ENCODE data around the gene MAML2.

MAML2 gene

DNA sequence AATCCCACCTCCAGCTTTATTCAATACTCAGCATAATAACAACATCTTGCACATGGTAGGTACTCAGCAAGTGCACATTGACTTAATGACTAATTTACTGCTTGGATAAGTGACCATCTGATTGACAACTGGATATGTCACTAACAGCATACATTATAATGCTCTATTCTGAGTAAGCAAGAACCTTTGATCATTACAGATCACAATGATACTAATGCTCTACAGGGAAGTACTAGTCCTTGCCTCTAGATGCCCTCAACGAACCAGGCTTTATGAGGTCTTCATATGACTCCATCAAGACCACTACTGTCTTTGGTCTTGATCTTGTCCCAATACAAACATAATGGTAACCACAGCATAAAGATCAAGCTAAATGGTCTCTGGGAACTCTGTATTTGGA is 251.5 kb downstream of the MAML2 start:
- DNase-seq = no peak

DNA sequence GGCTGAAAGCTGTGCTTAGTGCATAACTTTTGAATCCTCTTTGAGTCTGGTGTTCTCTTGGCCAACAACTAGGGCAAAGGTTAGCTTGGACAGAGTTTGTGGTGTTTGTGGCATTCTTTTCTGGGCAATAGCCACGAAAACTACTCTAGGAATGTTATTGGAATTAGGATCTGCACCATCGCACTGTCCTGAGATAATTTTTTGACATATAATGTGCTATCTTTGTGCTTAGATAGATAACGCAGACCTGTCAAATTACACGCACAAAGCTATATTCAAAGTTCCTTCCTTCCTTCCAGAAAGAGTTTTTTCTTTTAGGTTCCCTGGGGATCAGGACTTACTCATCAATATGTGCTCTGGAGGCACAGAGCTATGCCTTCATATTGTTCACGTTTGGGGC is 252.3 kb downstream of the MAML2 start:
- no peak for DNase-seq

DNA sequence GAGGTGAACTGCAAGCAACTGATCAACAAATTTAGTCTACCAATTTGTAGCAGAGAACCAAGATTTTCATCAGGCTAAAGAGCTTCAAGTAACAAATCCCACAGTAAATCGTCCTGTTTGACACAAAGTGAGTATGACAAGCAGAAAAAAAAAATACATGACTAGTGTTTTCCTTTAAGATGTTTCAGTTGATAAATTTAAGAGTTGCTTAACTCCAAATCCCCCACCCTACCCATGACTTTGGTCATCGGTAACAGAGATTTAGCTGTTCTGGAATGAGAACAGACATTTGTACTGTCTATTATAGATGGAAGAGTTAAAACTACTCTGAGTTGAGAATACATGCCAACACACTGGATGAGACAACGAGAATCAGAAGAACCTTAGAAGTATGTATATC is 254.1 kb downstream of the MAML2 start:
- DNase-seq = no peak

DNA sequence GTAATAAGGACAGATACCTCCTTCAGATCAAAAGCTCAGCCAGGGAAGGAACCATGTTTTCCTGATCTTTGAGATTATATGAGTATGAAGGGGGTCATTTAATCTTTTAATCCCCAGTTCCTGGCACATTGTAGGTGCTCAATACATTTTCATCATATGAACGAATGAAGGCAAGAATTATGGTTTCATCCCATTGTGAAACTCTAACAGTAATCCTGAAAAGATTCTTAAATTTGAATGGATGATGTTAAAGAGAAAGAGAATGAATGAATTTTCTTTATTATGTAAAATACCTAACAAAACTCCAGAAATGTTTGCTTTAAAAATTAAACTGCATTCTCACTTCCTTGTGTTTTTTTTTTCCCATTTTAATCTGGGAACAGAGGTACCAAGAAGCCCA is 256.9 kb downstream of the MAML2 start:
- no peak for DNase-seq

DNA sequence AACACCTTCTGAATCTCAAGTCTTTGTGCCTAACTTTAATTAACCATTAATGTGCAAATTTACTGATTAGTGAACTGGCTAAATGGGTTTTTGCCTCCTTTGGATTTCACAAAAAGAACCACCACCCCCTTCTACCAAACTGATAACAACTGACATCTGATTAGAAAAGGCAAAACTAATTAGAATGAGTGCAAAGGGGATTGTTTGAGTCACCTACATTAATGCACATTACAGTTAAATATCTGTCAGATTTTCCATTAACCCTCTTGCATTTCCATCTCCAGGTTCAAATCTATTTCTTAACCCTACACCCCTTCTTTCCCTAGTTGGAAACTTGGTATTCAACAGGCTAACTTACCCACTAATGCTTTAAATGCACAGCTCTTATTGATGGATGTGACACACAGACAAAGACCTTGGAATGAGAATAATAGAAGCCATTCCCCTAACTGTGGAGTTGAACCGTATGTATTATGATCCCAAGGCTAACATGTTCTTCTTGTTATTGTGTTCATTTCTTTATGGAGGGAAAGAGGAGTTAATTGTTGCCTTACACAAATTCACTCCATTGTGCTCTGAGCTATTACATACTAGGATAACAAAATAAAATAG is 257.6 kb downstream of the MAML2 start:
- no peak for DNase-seq

DNA sequence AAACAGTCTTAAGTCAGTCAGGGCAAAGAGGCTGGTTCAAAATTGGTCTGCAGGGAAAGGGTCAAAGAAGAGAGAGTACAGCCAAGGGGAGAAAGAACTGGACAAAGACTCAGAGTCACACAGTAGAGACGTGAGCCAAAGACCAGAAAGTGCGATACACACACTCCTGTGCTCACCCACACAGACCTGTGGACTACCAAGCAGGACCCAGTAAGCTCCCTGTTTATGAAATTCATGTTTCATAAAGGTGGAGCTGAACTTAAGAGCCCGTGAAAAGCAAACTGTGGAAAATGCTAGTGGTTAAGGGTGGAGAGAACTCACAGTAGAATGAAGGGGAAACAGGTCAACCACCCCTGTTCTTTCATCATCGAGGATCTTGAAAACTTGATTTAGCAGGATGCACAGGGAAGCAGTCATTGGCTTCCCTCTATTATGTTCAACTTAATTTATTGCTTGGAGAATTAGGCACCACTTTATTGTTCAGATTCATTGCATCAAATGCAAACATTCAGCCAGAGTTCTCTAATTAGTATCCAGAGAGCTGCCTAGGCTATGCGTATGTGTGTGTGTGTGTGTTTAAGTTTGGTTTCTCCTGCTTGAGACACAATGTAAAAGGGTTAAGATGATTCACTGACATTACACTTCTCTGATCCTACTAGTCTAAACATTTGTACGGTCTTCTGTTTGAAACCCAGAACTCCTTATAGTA is 258.2 kb downstream of the MAML2 start:
- no peak for DNase-seq

DNA sequence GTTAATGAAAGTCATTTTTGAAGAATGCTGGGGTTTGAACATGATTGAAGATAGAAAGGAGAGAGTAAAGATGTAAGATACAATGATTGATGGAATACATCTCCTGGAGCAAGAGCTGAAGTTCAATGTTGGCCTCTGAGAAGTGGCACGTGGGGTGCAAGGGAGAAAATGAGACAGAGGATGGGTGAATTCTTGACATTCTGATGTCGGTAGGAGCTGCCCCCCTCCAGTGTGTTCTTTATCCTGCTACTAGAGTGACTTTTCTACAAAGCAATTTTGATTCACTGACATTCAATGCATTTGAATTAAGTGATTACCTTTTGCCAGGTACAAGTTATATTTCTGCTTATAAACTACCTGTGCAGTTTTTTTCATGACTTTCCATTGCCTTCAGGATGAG is 260.1 kb downstream of the MAML2 start:
- DNase-seq = no peak

DNA sequence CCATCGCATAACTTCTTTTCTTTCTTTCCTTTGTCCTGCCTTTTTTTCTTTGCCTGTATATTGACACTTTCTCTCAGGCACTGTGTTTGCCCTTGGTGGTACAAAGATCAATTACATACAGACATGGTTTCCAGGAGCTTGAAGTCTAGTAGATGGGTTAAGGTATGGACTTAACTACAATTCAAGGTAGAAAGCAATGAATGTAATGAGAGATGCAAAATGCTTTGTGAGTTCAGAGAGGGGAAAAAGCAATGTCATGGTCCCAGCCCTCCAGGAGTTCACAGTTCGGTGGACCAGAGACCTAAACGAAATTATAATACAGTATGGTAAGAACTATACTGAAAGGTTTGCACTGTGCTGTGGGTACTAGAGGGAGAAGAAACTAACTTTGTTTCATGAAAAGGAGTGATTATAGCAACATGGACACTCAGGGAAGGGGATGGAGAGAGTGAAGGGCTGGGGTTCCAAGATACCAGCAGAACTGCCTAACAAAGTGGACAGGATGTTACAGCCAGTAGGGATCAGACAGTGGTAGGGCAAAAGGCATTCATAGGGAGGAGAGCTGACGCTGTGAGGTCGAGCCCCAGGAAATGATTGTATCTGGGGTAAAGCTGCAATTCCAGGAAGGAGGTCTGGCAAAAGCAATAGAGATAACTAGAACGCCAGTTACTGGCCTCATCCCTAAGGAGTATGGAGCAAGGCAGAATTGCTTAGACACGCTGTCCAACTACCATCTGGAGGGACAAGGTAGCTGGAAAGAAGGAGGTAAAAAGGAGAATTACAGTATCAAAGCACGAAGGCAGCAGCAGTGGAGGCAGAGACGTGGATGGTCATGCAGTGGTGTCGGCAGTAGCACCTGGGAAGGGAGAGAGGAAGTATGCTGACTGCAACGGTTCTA is 260.7 kb downstream of the MAML2 start:
- no peak for DNase-seq

DNA sequence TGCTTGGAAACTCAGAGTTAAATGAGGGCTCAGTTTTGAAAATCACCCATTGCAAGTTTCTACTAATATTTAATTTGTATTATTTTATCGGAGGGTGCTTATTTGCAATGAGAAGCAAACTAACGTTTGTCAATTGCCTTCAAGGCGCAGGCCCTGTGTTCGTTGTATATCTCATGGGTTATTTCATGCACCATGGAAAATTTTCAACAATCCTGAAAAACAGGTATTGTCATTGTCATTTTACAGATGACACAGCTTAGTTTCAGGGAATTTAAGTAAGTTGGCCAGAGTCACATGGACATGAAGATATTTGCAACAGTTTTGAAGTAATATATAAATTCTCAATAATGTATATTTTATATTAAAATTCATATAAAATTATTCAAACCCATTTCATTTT is 261.4 kb downstream of the MAML2 start:
- DNase-seq = no peak

DNA sequence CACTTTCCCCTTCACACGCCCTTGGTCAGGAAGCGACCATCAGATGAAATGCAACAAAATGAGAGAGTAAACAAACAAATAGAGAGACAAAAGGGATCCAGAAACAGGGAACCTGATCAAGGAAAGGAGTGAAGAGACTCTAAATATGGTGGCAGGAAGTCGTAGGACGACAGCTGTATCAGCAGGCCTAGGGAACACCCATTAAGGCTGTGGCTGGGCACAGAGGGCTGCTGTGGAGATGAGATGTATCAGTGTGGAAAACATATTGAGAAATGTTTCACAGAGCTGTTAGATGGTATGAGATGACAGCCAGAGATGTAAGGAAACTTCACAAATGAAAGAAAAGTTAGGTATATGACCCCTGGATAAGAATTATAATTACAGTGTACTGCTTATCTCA is 263.3 kb downstream of the MAML2 start:
- DNase-seq = no peak

DNA sequence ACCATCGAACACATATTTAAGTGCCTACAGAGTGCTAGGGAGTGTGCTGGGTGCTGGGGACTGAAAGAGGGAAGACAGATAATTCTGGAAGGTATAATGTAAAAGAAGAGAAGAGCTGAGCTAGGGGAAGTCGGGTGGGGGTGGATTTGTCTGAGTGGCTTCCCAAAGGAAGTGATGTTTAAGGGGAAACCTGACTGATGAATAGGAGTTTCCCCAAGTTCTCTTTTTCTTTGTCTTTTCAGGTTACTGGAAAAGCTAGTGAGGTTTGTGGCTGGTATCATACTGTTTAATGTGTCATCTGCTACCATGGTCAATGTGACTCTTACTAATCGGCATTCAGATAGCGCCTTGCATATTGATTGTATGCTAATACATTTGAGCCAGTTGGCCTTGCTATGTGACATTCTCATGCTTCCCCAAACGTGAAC is 267.4 kb downstream of the MAML2 start:
- DNase-seq = no peak

DNA sequence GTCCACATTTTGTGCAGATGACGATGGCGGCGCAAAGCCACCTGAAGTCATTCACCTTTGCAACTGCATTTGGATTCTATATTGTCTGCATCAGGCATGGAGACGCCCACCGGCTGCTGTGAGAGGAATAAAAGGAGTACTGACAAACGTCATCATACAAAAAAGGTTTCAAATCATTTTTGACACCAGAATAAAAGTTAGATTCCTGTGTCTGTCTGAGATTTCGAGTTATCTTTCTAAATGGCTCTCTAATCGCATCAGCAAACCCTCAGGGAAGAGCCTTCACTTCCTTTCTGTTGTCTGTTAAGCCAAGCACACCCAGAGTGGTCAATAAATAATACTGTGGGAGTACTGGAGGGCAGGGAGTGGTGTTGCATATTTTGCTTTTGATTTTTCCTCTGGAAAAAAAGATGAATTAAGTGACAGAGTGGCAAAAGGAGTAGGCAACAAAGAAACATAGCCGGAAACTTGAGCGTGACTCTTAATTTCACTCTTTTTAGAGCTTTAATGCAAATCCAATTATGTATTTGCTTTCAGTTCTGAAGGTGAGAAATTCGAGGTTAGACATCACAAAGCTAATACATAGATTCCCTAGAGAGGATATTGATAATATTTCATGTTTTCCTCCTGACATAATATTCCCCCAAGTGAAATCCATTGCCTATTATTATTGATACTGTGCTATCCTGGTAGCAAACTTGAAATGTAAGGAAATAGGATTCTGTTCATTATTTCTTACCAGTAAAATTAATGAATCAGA is 268.3 kb downstream of the MAML2 start:
- no peak for DNase-seq

DNA sequence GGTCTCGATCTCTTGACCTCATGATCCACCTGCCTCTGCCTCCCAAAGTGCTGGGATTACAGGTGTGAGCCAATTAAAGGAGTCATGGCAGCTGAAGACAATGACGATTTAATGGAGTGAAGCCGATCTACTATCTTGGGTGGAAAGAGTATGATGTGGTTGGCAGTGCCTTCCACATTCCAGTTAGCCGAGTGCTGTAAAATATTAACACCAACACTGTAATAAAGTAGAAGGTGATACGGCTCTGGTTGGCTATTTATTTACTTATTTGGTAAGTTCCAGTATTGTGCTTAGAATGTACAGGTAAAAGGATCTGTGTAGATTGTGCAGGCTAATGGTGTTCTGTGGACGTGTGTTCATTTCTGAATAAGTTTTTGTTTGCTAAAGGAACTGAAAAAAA is 269.5 kb downstream of the MAML2 start:
- DNase-seq = no peak

DNA sequence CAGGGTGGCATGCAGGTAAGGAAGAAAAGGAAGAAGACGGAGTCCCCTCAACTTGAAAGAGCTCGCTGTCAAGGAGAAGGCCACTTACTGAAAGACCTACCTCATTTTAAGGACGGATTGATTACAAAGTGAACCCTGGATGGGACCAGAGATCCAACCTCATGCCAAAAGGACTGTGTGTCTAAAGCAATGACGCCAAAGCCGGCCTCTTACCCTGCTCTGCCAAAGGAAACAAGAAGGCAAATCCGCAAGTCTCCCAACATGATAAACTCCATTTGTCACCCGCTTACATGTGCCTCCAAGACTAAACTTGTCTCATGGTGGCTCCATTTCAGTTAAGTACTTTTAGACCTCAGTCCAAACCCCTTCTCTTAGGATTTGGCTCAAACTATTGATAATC is 270.4 kb downstream of the MAML2 start:
- no peak for DNase-seq

DNA sequence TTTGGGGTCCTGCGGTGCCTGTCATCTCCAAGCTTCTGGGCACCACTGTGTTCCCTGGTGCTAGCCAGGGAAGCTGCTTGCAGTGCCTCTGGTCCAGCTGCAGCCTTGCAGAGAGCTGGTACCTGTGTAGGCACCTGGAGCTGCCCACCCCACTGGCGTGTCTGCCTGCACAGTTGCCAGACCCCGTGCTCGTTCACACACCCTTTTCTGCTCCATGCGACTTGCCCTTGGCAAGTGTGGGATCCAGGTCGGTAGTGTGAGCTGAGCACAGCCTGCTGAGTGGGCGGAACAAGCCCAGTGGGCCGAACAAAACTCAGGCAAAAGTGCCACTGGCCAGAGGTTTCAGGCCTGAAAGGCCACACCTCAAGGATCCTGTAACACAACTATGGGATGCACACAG is 272.5 kb downstream of the MAML2 start:
- no peak for DNase-seq

DNA sequence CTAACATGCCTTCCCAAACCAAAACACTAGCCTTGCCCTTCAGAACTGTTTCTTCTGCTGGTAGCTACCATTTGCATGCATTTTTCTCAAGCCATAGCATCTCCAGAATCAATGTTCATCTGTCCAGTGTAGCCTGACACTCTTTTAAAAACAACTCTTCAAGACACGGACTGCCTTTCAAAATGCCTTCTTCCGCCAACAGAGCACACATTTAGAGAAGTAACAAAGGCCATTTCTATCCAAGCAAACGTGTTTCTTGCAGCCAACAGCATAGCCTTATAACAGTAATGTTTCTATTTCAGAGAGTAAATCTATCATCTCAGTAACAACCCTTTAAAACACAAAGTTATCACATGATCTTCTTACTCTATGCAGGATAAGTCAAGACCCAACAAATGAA is 275.8 kb downstream of the MAML2 start:
- no peak for DNase-seq

DNA sequence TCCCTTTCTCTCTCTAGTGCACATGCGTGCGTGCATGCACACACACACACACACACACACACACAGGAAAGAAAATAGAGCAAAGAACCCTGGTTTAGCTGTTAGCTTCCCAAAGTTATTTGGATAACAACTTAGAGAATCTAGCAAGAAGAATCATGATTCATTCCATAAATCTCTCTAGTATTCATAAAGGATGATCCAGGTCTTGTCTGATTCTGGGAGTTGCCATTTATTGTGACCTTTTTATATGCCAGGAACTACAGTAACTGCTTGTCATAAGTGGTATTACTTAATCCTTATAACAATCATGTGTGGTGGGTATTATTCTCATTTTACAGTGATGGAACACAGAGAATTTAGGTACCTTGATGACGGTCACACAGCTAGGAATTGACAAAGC is 277.6 kb downstream of the MAML2 start:
- DNase-seq = no peak

DNA sequence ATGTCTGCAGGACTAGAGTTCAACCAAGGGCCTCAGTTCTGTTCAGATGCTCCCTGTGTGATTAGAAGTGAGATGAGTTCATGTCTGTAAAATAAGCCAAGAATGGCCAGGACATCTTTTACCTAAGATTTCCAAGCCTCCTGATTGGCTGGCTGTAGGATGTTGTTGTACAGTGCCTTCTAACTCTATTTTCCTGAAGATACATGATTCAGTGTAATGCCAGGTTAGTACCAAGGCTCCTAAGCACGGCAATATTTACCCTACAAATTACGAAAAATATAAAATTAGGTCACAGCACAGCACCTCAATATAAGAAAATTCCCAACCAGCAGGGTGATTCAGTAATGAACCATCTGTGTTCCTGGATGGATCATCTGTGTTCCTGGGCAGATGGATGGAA is 279.1 kb downstream of the MAML2 start:
- no peak for DNase-seq

DNA sequence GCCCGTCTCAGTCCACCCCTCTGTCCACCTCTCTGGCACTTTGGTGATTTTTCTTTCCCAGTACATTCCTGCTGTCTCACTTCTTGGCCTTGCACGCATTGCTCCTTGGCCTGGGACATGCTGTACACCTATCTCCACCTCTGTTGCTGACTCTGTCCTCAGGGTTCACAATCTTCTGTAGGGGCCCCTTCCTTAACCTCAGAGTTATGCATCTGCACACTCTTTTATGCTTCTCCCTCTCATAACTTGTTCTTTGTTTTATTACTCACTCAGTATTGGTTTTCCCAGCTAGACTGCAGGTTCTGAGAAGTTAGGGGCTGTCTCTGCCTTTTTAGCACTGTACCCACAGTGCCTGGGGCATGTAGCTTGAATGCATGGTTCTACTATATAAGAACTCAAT is 279.9 kb downstream of the MAML2 start:
- DNase-seq = no peak

DNA sequence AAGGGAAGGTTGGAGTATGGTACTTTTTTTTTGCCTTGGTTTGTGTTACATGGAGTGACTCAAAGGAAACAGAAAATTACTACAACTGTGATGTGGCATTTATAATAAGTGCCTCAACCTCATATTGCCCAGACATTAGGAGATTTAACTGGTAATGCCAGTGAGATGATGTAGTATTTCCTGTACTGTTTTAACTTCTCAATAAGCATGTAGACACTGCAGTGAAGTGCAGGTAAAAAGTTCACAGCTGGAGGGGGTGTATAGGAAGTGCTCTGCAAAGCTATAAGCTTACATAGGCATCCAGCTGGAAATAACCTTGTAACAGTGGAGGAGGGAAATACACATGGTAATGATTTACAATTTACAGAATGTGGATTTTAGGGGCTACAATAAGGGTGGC is 280.9 kb downstream of the MAML2 start:
- DNase-seq = no peak

DNA sequence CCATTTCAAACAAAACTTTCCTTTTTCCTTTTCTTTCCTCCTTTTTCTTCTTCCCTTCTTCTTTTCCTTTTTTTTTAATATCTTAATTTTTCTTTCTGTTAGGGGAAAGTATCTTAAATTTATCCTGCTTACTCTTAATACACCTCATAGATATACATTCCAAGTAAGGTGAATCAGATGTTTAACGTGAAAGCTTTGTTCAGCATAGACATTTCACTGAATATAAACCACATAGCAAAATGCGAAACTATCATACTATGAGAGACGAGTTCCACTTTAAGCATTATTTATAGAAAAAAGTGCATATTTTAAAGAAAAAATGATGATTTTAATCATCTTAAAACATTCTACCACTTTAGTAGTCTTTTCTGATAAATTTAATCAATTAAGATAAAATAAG is 281.3 kb downstream of the MAML2 start:
- DNase-seq = no peak

DNA sequence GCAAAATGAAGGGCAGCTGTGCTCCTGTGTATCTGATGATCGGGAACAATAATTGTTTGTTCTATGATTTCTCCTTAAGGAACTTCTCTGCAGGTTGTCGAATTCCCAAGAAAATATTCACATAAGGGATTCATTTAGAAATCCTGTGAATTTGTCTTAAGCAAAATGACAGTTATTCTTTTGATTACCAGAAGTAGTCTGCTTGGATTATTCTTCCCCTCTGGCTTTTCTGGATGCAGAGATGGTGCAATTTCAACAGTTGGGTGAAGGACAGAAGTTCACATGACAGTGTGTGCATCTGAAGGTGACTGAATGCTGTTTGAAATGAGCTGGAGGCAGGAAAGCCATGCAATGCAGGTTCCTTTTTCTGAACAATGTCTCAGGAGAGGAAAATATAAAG is 281.9 kb downstream of the MAML2 start:
- no peak for DNase-seq

DNA sequence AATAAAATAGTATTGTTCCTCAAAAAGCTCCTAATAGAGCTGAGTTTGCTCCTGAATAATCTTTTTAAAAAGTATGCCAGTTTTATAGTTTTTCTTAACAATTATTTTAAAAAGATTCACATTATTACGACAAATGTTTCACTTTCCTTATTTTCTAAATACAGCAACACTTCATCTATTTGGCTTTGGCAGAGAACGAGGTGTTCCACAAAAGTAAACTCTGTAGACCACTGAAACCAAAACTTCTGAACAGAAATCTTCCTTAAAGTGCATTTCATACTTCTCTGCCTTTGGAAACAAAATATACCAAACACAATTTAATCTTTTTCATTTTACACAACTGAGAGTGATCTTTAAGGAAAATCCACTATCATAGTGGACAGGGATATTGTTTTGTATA is 285.5 kb downstream of the MAML2 start:
- no peak for DNase-seq

Data from femur (tissue), 1 donor.